GM12878 (cell line): ENCODE measurements around the gene SMIM38. TPM values are rescaled to one million over a fixed set of nuclear protein-coding genes. Genes with fewer than 3 reads are reported as not detected.

ENCODE experiments used
- BHLHE40 ChIP-seq, 2 experiments: fragments of 450-650 bp in 1 of 2; IDR thresholded peaks; 2 replicates each; pipeline ENCODE4 v1.6.1; 2011 to 2017; ENCODE audit warnings: low read depth in 2 of 2, borderline replicate concordance in 1 of 2, improper control_type of control experiment in 1 of 2, low read length in 1 of 2, mild to moderate bottlenecking in 1 of 2
- BRCA1 ChIP-seq: IDR thresholded peaks from 2 replicates; pipeline ENCODE4 v1.6.1; 2011; ENCODE audit warnings: low read depth, low read length, improper control_type of control experiment
- HDGF ChIP-seq: fragments of 450-650 bp; IDR thresholded peaks from 2 replicates; pipeline ENCODE4 v1.6.1; 2016; ENCODE audit warnings: antibody characterized with exemption
- IRF5 ChIP-seq: fragments of 450-650 bp; IDR thresholded peaks from 2 replicates; pipeline ENCODE4 v1.6.1; 2017; ENCODE audit warnings: borderline replicate concordance
- MLLT1 ChIP-seq: fragments of 450-650 bp; IDR thresholded peaks from 2 replicates; pipeline ENCODE4 v1.6.1; 2016; ENCODE audit warnings: mild to moderate bottlenecking
- POLR2AphosphoS2 ChIP-seq: IDR thresholded peaks from 2 replicates; pipeline ENCODE4 v1.6.1; 2011; ENCODE audit warnings: low read depth, mild to moderate bottlenecking, low read length, improper control_type of control experiment, moderate library complexity
- USF1 ChIP-seq: IDR thresholded peaks from 2 replicates; pipeline ENCODE4 v1.6.1; 2011; ENCODE audit warnings: borderline replicate concordance, low read depth, mild to moderate bottlenecking, moderate library complexity, mixed read lengths, low read length; ENCODE audit not compliant: insufficient read depth; ENCODE audit errors: extremely low read length
- ZNF24 ChIP-seq: fragments of 450-650 bp; IDR thresholded peaks from 2 replicates; pipeline ENCODE4 v1.6.1; 2017; ENCODE audit warnings: antibody characterized with exemption, mild to moderate bottlenecking
- polyA plus RNA-seq, 11 experiments: library from polyadenylated mRNA; depleted of rRNA in 4 of 11; unstranded in 6 of 11; stranded (reverse) in 5 of 11; fragments of >200 nt; fragmentation: Nextera tagmentation in 4 of 11; fragmentation: Illumina TruSeq in 1 of 11; extraction: Ambion mirVana in 4 of 11; extraction: Trizol in 1 of 11; gene quantifications; 1 replicate in 1 of 11; 2 replicates in 10 of 11; pipeline versions ENCODE4 v1.2.1 to v1.2.3, GENCODE V29; 2011 to 2016; ENCODE audit warnings: inconsistent platforms in 2 of 11, missing spikeins in 2 of 11, low read depth in 1 of 11
- total RNA-seq, 4 experiments: library from RNA; depleted of rRNA in 3 of 4; stranded (reverse); fragments of >200 nt in 3 of 4; fragmentation: Illumina TruSeq in 1 of 4; extraction: Trizol in 1 of 4; gene quantifications; 2 replicates each; pipeline versions ENCODE4 v1.2.1 to v1.2.3, GENCODE V29; 2013 to 2021

The SMIM38 gene
- total and polyA plus RNA-seq, 10 of the 15 experiments (the other 5 are each of a cell fraction or from before 2014, with no cell fraction given), result 0.15 to 5.0 (median 2.1) TPM; not detected in 1

GRCh38 chr11:69165775-69166174, 10.0 kb downstream of the SMIM38 start (continued):
- no peak for TF ChIP-seq USF1
- TF ChIP-seq BHLHE40 (IDR thresholded peaks at IDR 0.05; ENCODE audit: borderline replicate concordance in 1 of 2, low read depth in 2 of 2, low read length in 1 of 2), result no peak
- TF ChIP-seq BRCA1, result no peak
- TF ChIP-seq MLLT1, result no peak
- no peak for TF ChIP-seq HDGF
- no peak for TF ChIP-seq ZNF24
- TF ChIP-seq IRF5, result no peak
- no peak for TF ChIP-seq POLR2AphosphoS2
